ENCODE data around the gene XIRP1.

The XIRP1 gene

DNA sequence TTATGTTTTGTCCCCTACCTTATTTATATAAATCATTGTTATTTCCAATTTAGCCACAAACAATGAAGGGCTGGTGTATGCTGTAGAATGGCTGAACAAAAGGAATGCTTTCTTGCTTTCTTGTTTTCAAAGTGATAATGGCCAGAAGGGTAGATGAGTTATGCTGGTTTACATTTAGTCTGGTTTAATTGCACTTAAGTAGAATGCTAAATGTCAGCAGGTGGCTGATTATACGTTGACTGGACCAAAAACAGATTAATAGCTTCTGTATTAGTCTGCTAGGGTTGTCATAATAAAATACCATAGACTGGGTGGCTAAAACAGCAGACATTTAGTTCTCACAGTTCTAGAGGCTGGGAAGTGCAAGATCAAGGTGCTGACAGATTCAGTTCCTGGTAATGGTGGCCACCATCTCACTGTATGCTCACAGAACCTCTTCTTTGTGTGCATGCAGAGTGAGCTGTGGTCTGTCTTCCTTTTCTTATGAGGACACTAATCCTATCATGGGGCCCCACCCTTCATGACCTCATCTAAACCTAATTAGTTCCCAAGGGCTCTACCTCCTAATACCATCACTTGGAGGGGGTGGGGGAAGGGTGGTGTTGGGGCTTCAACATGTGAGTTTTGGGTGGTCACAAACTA is 17.1 kb upstream of the XIRP1 start:
- DNase-seq: no peak

- DNase-seq: peak; percentile 57
Measured at GRCh38 chr3:39208463-39209055, 16.2 kb upstream of the XIRP1 start.

- peak; percentile 80 for DNase-seq
Measured at GRCh38 chr3:39207361-39208186, 15.2 kb upstream of the XIRP1 start.

DNA sequence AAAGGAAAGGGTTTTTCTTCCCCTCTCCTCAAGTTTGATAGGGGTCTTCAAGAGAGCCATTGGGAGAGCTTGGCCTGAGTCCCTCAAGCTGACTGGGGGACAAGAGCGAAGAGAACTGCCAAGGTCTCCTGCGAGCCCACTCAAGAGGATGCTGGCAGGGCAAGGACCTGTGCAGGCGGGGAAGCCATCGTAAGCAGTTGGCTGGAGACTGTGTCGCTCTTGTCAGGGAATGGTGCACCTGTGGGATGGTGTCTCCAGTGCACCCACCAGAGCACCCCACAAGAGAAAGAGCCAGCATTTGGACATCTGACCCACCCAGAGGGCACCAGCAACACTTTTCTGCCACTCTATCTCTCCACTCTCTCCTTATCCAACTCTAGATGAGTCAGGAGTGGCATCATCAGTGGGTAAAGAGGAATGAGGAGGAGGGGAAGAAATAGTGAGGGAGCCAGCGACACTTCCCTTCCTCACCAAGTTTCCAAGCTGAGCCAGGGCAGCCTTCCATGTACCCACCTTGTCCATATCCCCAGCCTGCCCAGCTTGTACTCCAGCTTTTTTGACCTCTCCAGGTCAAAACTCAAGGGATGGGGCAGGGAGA is 13.6 kb upstream of the XIRP1 start:
- no peak for DNase-seq

GRCh38 chr3:39205131-39205530 is 12.7 kb upstream of the XIRP1 start:
- no peak for DNase-seq

DNA sequence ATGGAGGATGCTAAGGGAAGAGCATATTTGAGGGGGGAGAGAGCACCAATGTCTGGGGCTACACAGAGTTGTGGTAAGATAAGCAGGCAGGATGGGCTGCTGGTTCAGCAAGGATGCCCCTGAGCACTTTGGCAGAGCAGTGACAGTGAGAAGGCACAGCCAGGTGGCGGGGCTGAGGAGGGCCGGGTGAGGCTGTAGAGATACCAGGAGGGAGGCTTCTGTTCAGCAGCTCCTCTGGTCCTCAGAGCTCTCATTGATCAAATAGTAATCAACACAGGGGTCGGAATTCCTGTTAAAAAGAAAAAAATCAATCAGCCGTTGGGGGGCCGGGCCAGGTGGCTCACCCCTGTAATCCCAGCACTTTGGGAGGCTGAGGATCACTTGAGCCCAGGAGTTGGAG is 11.5 kb upstream of the XIRP1 start:
- no peak for DNase-seq

GRCh38 chr3:39203402-39203801 is 11.0 kb upstream of the XIRP1 start:
- no peak for DNase-seq

DNA sequence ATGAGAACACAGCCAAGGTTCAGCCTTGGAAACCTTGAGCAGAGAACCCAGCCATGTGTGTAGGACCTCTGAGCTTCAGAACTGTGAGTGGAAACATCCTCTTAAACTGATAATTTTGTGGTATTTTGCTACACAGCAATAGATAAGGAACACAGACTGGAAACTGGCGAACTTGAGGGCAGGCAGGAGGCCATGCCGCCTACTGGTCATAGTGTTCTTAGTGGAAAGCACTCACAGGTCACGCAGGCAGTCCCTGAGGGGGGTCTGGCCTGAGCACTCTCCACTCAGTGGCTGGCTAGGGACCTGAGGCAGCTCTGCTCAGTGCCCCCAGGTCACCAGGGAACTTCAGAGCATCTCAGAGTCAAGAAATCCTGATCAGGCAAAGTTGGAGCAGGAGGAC is 9.7 kb upstream of the XIRP1 start:
- DNase-seq: no peak

GRCh38 chr3:39196671-39197356 is 4.4 kb upstream of the XIRP1 start:
- peak; percentile 46 for DNase-seq

GRCh38 chr3:39196034-39196433 is 3.6 kb upstream of the XIRP1 start:
- no peak for DNase-seq

GRCh38 chr3:39193391-39193790 is 996 bp upstream of the XIRP1 start:
- no peak for DNase-seq

DNA sequence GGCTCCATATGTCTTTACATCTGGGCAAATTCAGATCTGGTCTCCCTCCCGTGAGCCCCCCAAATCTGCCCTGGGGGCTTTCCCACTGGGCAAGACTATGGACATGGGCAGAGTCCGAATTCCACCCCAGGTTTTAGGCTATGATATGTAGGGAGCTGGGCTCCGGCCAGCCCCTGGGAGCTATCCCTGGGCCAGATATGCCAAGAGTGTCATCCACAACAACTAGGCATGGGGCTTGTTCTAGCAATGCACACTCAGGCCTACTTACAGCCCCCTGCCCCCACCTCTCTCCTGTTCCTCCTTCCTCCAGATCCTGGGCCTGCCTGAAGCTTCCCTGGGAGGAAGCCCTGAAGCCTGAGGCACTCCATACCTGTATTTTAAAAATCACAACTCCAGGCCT is 622 bp downstream of the XIRP1 start:
- DNase-seq: no peak

- DNase-seq: no peak
Measured at GRCh38 chr3:39191111-39191510, 1.3 kb downstream of the XIRP1 start.

DNA sequence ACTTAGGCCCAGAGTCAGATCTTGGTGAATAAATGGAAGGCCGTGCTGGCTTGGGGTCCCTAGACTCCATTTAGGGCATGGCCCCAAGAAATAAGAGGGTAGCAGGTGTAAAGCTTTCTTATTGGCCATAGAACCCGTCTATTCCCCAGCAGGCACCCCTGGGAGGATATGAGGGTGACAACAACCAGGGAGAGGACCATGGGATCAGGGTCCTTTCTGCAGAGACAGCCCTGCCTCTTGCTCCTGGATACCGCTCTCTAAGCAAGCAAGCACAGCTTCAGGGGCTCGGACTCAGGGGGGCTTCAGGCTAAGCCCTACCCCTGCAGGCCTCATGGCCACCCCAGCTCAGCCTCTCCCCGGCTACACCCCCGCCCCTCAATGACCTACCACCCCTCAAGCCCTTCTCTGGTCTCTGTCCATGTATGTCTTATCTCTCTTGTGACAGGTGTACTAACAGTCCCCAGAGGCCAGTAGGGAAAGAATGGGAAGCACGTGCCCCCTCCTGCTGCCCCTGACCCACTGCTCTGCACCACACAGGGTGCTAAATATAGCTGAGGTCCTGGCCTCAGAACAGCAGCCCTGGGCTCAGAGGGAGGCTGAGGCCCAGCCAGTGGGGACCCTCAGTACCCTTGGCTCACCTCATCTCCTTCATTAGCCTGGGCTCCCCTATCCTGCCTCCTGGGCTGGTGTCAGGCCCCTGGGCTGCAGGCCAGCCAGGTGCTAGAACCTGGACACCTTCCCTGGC is 1.9 kb downstream of the XIRP1 start:
- no peak for DNase-seq

DNA sequence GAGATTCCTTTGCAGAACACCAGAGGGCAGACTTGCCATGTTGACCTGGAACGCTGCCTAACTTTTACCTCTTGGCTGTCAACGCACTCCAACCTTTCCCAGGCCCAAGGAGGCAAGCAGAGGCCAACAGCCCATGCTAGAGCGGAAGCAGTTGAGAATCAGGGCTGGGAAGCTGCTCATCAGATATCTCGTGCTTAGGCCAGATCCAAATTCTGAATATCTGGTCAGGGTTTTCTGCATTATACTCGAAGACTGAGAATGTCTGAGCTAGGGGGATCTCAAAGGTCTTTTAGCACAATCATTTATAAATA is 2.5 kb downstream of the XIRP1 start:
- peak; percentile 82 for DNase-seq

DNA sequence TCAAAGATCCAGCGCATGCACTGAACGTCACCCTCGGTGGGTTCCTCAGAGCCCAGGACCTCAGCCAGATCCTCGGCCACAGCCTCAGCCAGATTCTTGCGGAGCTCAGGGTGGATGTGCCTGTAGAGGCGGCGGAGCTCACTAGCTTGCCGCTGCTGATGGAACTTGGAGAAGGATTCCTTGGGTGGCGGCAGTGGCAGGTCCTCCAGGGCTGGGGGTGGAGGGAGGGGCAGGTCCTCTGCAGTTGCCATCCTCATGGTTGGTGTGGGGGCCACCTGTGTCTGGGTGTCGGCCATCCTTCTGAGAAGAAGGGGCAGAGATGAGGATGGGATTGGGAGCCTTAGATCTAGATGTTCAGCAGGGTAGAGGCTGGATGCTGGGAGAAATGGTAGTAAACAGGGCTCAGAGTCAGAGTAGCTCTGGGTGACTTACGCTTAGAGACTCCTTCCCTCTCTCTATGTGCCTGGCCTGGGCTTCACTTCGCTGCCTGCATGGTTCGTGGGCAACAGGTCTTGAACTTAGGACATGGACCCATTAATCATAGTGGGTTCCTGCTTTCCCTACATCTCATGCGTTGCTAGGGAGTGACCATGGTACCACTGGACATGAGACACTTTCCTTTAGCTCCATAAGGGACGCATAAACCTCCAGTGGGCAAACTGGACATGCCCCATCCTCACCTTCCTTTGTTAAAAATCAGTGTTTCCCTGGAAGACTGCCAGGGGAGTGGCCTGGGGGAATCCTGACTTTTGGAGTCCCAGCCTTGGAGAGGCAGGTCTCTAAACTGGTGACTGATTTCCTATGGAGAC is 3.0 kb downstream of the XIRP1 start:
- no peak for DNase-seq

GRCh38 chr3:39188271-39189149 is 3.9 kb downstream of the XIRP1 start:
- no peak for DNase-seq

GRCh38 chr3:39187372-39188155 is 4.8 kb downstream of the XIRP1 start:
- DNase-seq: no peak

- DNase-seq: no peak
Measured at GRCh38 chr3:39186692-39187151, 5.7 kb downstream of the XIRP1 start.

All from NCI-H510A treated with DMSO at 0.1 percent for 48 hours (cell line).